Stimulated activated CD4-positive, alpha-beta T cell treated with anti-CD3 and anti-CD28 coated beads, Interleukin-12 subunit alpha, Interleukin-12 subunit beta, amount 100 ng/mL, for 24 hours (primary cell): ENCODE results near the gene CACNA2D2.

Experiments used
- DNase-seq, 2 experiments: peaks; one replicate each; pipeline ENCODE4 v3.0.0-alpha.2; 2020; ENCODE audit warnings: low read depth in 2 of 2

Gene CACNA2D2

DNA sequence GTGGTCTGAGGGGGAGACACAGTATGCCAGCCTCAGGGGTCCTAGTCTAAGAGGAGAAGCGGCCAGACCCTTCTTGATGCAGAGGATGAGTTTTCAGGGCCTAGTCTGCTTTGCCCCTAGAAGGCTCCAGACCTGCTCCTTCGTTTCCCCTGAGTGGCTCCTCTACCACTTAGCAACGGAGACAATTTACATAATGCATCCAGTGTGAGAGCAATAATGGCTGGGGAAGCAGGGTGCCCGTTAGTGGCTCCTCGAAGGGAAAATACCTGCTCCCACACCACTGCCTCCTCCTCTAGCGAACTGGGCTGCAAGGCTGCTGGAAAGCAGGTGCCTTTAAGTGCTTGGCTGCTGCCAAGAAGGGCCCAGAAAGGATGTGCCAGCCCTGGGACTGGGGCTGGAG, 38.9 kb downstream of the CACNA2D2 start:
- DNase-seq: no peak

DNA sequence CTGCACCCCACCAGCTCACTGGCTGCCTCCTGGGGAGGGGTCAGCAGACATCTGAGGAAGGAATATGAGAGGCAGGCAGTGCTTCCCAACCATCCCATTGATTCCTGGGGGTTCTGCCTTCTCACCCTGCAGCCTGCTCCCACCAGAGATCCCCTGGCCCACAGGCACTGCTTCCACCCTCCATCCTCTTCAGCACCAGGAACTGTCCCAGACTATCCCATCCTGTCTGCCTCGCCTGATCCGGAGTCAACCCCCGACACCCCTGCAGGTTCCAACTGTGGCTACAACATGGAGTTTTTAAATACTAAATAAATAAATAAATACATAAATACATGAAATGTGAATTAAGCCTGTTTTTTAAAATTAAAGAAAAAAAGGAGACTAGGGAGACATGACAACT, 43.6 kb downstream of the CACNA2D2 start:
- DNase-seq: no peak

DNA sequence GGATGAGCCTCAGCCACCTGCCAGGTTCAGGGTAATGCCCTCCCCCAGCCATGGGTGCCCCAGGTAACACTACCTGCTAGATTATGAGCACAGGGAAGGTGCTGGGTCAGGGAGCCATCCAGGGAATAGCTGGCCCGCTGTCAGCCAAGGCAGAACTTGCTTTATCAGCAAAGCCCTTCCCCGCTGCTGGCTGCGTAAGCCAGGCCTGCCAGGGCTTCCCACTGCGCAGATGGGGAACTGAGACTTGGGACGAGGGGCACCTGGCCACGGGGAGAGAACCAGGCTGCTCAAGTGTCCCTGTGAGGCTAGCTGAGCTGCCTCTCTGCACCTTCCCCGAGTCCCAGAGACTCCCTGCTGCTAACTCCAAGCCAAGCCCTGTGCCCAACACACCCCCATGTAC, 45.4 kb downstream of the CACNA2D2 start:
- DNase-seq: no peak

DNA sequence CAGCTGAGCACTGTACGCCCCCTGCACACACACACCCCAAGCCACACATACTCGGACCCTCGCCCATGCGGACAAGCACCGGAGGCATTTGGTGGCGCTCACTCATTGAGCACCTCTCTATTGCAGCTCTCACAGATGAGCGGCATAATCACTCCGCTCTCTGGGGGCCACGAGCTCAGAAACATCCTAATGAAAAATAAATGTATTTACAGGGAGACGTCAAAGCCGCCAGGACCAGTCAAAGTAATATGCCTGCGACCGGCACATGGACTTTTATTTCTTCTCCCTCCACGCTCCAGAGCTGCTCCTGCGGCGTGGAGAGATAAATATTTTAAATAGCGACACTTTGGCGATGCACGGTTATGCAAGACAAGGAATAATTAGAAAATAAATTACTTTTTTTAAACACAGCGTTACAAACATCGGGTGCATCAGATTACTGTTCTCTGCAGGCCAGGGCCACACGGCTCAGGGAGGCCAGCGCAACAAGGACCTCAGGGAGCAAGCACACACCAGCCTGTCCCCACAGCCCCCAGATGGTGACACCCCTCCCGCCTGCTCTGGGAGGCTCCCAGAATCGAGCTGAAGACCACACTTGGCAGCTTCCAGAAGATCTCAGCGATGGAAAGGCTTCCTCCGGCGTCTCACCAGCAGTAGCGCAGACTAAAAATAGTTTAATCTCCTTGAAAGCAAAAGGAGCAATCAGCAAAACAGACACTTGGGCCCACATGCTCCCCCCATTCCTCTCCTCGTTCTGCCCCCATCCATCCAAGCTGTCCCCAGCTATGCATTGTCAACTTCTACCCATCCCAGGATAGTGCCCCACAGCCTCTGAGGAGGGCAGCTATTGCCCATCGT, 48.0 kb downstream of the CACNA2D2 start:
- no peak for DNase-seq

DNA sequence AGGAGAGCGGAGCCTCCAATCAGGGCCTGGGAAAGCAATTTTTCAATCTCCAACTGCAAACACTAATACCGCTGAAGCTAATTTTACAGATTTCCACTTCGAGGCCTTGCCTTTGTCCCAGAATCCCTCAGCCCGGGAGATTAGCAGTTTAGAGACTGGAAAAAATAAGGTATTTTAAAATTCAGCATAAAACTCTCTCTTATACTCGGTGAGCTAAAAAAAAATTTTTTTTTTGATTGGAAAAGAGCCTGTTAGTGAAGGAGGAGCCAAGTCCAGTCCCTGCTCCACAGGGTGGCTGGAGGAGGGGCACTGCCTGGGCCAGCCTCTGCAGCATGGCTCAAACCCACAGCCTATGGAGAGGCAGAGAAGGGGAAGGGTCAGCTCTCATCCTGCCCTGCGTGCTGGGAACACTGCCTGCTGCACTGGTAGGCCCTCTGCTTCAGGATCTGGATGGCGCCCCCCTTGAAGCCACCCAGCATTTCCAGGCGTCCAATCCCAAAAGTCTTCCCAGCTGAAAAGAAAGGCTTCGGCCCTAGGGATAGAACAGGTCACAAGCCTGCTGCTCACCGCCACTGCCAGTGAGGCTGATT, 48.9 kb downstream of the CACNA2D2 start:
- no peak for DNase-seq

DNA sequence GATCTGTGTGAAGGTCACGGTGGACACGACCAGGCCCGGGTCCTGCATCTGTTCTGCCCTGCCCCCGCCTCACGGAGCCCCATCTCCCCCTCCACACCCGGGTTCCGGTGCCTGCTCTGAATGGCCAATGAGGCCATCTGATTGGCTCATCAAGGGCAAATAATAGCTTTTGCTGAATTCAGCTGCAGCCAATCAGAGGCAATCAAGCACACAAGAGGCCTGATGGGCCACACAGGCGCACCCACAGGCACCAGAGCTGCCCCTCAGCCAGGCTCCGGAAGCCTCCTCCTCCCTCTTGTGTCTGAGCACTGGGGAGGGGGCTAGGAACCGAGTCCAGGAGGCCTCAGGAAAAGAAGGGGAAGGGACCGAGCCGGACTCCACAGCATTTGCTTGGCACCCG, 49.5 kb downstream of the CACNA2D2 start:
- DNase-seq: no peak

DNA sequence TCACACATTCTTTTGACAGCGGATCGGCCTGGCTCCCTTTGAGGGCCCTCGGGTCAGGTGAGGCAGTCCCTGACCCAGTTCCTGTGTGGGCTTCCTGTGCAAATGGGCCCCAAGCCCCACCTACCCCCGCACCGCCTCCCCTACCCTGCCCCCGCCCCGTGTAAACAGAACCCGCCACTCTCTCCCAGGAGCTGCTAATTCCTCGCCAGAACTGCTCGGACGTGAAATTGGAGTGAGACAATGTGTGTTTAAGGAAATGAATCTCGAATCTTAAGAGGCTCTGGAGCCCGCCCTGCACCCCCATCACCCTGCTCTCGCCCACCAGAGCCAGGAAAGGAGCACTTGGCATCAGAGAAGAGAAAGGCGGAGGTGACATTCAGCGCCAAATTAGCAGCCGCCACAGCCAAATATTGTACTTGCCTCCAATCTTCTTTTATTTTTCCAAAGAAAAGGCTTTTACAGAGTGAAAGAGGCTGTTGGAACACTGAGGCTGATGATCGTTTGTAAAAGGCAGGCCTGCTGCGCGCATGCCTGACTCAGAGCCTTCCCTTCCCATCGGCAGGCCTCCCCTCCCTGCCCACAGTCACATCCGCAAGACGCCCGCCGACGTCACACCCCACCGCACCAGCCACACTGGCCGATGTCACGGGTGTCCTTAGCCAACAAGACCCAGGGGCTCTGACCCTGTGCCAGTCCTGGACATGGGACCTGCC, 53.1 kb downstream of the CACNA2D2 start:
- peak; percentile 14 to 56 for DNase-seq

DNA sequence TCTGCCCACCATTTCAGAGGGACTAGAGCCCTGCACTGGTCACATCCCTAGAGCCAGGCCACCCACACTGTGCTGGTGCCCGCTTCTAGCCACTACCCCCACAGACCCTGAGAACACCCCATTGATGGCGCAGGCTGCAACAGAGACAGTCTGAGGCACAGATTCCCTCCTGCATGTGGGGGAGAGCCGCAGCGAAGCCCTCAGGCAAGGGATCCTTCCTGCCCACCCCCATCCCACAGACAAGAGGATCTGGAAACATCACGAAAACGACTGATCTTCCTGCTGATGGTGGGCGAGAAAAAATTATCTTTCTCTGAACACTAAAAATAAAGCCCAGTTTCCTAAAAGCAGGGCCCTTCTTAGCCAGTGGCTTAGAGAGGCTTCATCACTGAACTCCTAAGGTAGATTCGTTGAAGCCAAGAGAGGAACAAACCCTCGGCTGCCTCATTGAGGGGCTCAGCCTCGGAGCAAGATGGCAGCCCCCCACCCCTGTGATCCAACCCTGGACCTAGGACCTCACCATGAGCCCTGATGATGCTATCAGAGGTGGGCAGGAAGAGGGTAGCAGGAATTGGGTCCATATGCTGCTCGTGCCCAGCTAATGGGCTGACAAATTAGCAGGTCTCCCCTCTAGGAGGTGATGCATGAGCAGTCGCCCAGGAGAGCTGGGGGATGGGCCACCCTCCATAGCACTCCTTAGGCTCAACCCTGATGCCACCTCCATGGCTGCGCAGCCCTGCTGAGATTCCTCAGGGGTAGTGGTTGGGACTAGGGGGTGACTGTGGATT, 54.5 kb downstream of the CACNA2D2 start:
- DNase-seq: no peak

DNA sequence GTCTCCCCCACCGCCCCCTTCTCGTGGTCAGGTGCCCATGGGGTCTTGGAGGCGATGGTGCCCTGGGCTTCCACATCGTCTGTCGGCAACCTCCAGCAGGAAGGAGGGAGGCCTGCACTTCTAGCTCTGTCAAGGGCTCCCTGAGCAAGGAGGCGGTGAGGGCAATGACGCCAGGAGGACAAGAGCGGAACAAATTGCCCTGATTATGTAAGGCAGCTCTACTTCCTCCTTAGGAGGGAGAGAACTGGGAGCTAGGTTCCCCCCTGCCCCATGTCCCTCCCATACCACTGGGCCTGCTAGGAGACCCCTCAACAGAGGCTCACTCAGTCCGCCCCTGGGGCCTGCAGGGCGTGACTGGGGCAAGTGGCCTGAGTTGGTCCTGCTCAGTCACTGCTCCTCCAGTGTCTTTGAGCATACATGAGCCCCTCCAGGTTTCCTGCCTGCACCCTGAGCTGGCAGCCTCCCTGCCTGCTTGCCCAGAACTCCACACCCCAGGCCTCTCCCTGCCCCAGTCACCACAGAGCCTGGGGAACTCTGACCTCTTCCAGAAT, 56.1 kb downstream of the CACNA2D2 start:
- DNase-seq: no peak

DNA sequence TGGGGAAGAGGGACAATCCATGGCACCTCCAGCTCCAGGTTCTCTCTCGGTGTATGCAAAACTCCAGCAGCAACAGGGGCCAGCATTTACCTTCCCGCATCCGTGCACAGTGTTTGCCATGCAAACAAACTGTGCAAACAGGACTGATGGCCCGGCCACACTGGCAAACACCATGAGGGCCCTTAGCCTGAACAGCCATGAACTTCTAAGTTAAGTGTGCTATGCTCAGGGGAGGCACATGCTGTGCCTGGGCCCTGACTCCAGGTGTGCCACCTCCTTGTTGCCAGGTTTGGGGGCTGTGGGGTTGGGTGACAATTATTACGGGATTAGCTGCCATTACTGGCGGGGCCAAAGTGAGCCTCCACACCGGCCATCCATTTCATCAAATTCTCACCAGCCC, 57.5 kb downstream of the CACNA2D2 start:
- no peak for DNase-seq

DNA sequence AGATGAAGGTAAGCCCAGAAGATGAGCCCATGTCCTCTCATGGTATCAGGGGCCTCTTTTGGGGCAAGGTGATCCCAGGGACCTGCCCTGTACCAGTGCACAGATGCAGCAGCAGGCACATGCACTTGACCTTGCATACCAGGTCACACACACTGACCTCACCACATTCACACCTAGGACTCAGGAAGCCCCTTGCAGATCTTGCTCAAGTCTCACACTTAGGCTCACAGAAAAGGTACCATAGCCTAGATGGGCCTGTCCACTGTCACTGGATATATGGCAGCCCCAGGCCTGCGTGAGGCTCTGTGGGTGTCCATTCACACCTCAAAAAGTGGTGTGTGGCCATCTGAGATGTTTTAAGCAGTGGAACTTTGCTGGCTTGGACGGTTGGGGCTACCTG, 58.7 kb downstream of the CACNA2D2 start:
- DNase-seq: no peak

DNA sequence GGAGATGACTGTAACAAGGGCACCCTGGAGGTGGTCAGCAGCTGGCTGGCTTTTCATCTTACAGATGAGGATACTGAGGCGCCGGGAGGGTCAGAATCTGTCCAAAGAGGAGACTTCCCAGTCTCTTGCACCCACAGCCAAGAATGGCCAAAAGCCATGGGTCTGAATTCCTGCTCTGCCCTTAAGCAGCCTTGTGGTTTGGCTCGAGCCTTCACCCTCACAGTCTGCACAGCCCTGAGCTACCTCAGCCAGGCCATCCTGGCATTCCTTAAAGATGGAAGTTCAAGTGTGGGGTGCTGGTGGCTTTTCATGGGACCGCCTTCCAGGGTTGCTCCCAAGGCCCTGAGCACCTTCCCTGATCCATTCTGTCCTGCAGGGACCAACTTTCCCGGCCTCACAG, 59.2 kb downstream of the CACNA2D2 start:
- no peak for DNase-seq

DNA sequence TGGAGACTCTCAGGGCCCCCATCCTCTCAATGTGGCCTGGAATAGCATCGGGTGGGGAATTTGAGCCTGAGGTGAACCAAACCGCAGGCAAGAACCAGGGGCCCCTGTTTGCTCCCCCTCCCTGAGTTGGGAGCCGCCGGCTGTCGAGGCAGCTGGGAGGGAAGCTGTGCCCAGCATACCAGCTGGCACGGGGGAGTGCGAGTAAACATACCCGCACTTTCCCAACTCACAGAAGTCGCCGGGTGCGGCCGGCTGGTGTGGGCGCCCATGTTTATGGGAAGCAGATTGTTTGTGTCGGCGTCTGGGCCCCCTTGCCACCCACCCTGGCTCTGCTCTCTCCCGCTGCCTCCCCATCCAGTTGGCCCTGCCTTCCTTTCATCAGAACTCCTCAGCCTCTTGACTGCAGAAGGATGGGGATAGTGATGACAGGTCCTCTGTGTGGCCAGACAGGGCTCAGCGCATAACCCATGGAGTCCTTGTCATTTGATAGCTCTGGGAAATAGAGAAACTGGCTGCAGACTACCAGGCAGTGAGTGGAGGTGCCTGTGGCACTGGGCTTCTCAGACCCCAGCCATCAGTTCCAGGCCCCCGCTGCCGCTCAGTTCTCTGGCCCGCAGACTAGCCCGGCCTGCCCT, 60.4 kb downstream of the CACNA2D2 start:
- DNase-seq: no peak

DNA sequence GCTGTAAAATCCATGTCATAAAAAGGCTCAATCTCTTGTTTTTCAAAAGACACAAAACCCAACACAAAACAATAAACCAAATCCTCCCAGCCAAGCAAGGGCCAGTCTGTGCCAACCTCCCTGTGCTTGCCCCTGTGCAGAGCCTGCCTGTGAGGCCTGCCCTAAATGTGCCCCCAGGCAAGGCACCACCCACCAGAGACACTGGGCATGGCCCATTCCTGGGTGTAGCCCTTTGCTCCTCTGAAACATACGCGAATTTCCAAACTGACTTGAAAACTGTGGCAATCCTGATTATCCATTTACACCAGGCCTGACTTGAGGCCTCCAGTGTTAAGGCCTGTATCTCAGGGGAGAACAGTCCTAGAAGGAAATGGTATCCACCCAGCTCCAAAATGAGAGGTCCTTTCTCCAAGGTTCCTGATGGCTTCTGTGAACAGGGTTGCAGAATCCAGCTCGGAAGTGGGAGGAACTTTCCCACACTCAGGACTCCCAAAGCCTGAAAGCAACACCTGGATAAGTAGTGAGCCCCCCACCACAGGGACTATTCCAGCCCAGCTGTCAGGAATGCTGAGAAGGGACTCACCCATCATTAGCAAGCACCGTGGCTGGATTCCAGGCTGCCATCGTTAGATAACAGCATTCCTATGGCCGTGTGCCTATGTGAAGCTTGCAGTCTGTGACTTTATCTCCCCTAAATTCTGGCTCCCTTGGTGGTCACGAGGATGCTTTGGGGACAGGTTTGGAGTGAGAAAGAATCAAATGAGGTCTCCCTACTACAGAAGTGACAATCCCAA, 61.8 kb downstream of the CACNA2D2 start:
- DNase-seq: no peak

DNA sequence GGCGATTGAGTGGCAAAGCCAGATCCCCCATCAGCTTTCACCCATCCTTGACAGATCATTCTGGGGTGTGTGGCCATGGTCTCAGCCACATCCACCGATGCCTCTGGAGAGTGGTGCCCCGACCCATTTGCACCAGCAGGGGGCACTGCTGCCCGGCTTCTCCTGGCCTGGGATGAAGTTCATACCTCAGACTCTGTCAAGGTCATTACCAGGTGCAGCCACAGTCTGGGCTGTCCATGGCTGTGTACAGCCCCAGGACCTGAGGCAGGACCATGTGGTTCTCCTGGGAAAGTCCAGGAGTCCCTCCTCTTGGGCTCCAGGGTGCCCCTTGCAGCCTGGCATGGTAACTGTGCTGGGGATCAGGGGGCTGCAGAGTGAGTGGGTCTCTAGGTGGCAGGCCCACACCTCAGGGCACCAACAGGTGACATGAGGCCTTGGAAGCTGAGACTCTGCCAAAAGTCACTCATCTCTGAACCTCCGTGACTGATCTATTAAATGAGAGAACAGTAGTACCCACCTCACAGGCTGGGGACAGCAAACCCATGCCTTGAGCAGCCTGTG, 67.2 kb downstream of the CACNA2D2 start:
- DNase-seq: peak; percentile 44 to 76

DNA sequence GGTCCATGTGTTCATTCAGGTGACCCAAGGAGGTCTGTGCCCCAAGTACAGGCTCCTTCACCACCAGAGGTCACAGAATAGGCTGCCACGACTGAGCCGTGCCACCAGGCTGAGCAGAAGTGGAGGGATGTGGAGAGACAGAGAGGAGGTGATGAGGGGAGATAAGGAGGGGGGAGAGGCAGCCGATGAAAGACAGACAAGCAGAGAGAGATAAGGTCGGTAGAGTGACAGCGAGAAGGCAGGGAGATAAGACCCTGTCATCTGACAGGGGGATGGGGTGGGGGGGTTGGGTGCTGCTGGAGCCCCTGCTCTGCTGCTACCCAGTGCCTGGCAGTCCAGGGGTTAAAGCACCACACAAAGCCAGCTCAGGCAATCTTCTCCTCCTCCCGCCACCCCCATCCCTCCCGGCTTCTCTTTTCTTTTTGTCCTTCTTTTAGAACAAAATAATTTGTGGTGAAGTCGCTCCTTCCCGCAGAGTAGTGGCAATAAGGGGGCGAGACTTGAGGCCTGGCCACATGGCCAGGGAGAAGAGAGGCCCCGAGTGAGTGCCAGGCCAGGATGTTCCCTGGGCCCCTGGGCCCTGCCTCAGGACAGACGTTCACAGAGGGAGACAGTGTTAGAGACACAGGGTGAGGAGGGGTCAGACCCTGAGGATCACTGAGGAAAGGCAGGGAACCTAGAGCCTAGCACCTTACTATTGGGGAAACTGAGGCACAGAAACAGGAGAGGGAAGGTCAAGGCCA, 67.9 kb downstream of the CACNA2D2 start:
- DNase-seq: no peak

DNA sequence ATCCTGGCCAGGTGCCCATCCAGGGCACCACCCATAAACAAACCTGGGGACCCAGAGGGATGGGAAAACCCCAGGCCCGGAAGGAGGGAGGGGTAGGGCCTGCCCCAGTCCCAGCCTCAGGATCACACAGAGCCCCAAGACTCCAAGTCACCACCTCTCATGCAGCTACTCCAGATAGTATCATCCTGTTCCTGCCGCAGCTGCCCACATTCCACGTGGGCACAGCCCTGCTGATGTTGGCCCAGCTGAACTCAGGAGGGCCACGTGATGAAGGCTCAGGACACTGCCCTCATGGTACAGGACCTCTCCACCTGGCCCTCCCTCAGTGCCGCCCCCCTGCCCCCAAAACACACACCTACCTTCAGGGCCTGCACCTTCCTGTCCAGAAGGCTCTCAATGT, 69.5 kb downstream of the CACNA2D2 start:
- DNase-seq: no peak

DNA sequence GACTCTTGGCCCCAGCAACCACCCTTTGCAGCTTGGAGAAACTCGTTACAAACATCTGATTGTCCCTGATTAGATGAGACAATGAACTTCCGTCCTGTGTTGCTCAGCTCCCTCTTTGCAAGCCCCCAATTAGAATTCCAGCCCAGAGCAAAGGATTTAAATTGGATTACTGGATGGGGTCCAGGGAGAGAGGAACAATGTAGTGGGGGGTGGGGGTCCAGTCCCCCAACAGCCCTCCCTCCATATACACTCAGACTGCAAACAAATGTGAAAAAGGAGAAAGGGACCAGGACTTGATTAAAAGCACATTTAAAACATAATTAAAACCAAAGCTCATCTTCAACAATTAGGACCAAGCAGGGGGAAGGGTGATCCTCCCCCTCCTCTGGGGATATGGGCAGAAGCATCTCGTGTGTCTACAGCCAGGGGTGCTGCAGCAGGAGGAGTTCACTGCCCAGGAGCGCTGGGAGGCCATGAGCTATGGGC, 72.4 kb downstream of the CACNA2D2 start:
- no peak for DNase-seq

DNA sequence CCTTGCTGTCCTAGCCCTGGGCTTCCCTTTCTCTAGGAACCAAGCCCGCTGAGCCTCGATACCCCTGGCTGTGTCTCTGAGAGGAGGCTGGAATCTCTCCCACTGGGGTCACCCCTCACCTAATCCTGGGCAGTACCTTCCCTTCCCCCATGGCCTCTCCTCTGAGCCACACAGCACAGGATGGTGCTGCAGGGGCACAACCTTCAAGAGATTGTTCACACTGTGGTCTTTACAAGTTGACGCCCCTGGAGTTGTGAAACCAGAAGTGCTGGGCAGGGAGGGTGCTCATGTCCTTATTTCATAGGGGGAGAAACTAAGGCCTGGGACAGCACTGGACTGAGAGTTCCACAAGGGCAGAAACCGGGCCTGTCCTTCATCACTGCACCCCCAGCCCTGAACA, 73.2 kb downstream of the CACNA2D2 start:
- DNase-seq: no peak
